H1 (cell line): Measurements from ENCODE around the gene NAT10.

Experiments used
- CTCF ChIP-seq, 3 experiments: IDR thresholded peaks; 1 replicate in 2 of 3; 2 replicates in 1 of 3; pipeline versions ENCODE4 v1.5.1 to v1.6.1; 2011; ENCODE audit warnings: low read length in 3 of 3, mild to moderate bottlenecking in 3 of 3, inconsistent platforms in 2 of 3, low read depth in 1 of 3, moderate library complexity in 1 of 3; ENCODE audit not compliant: insufficient read depth in 1 of 3; ENCODE audit errors: control extremely low read depth in 1 of 3
- EGR1 ChIP-seq: IDR thresholded peaks from 2 replicates; pipeline ENCODE4 v1.6.1; 2011; ENCODE audit warnings: low read depth, low read length, borderline replicate concordance
- EZH2 ChIP-seq: fragments of 200-600 bp; sonication (generic); IDR thresholded peaks from 2 replicates; pipeline ENCODE4 v1.7.1; 2012; ENCODE audit warnings: low read depth, mild to moderate bottlenecking, moderate library complexity, low read length, inconsistent platforms; ENCODE audit not compliant: severe bottlenecking
- HDAC2 ChIP-seq, 2 experiments: fragments of 300-600 bp in 1 of 2; sonication (generic) in 1 of 2; IDR thresholded peaks; 2 replicates each; pipeline ENCODE4 v1.6.1; 2011 to 2012; ENCODE audit warnings: low read depth in 2 of 2, low read length in 2 of 2, mild to moderate bottlenecking in 2 of 2, moderate library complexity in 2 of 2, borderline replicate concordance in 1 of 2, inconsistent platforms in 1 of 2
- JUND ChIP-seq: IDR thresholded peaks from 2 replicates; pipeline ENCODE4 v1.6.1; 2011; ENCODE audit warnings: mild to moderate bottlenecking, improper control_type of control experiment, low read length
- NANOG ChIP-seq: IDR thresholded peaks from 2 replicates; pipeline ENCODE4 v1.6.1; 2011; ENCODE audit warnings: low read length, low read depth, mild to moderate bottlenecking, inconsistent platforms; ENCODE audit not compliant: insufficient read depth, poor library complexity, severe bottlenecking
- POLR2A ChIP-seq, 2 experiments: IDR thresholded peaks; 1 replicate in 1 of 2; 2 replicates in 1 of 2; pipeline ENCODE4 v1.6.1; 2011; ENCODE audit warnings: low read depth in 2 of 2, low read length in 2 of 2, mild to moderate bottlenecking in 2 of 2; ENCODE audit errors: control extremely low read depth in 1 of 2
- POLR2AphosphoS5 ChIP-seq: IDR thresholded peaks from 2 replicates; pipeline ENCODE4 v1.6.1; 2011; ENCODE audit warnings: low read depth, low read length

- TF ChIP-seq HDAC2 (IDR thresholded peaks at IDR 0.05; ENCODE audit: borderline replicate concordance in 1 of 2, low read depth in 2 of 2, low read length in 2 of 2): no peak
- TF ChIP-seq NANOG: no peak
- TF ChIP-seq JUND: no peak
- TF ChIP-seq CTCF (IDR thresholded peaks at IDR 0.05; ENCODE audit: control extremely low read depth in 1 of 3, insufficient read depth in 1 of 3, low read depth in 1 of 3, low read length in 3 of 3): no peak
- TF ChIP-seq POLR2AphosphoS5: no peak
- no peak for TF ChIP-seq POLR2A (IDR thresholded peaks at IDR 0.05; ENCODE audit: control extremely low read depth in 1 of 2, low read depth in 2 of 2, low read length in 2 of 2)
- no peak for TF ChIP-seq EZH2
- no peak for TF ChIP-seq EGR1
Observed at GRCh38 chr11:34068111-34068510, 37.3 kb upstream of the NAT10 start.
